NOMO-1 treated with dmso at 0.1 percent for 144 hours (cell line): Measurements from ENCODE around the gene MAP3K8.

Source experiments
- DNase-seq: peaks from one replicate; lab custom pipeline; 2025; ENCODE audit not compliant: unreplicated experiment; lab: John Stamatoyannopoulos, UW

The MAP3K8 gene

GRCh38 chr10:30433730-30434272 is at the start of gene MAP3K8:
Gene MAP3K8 (plus strand): TSS chr10:30434184. CDS start chr10:30438939, 4,755 bp downstream.
- peak; percentile 96 for DNase-seq

GRCh38 chr10:30384701-30385201 is 49.2 kb upstream of the MAP3K8 start:
- DNase-seq, result no peak

- DNase-seq, result peak; percentile 39
Measured at GRCh38 chr10:30386801-30387588, 47.0 kb upstream of the MAP3K8 start.

GRCh38 chr10:30387646-30388243 is 46.2 kb upstream of the MAP3K8 start:
- DNase-seq, result no peak

GRCh38 chr10:30389543-30389942 is 44.4 kb upstream of the MAP3K8 start:
- DNase-seq, result no peak

GRCh38 chr10:30390207-30390606 is 43.8 kb upstream of the MAP3K8 start:
- no peak for DNase-seq

- DNase-seq, result no peak
Measured at GRCh38 chr10:30391266-30391665, 42.7 kb upstream of the MAP3K8 start.

GRCh38 chr10:30392564-30392990 is 41.4 kb upstream of the MAP3K8 start:
- DNase-seq, result peak; percentile 48

GRCh38 chr10:30396293-30396692 is 37.7 kb upstream of the MAP3K8 start:
- peak; percentile 71 for DNase-seq

- DNase-seq, result no peak
Measured at GRCh38 chr10:30396698-30397097, 37.3 kb upstream of the MAP3K8 start.

GRCh38 chr10:30398193-30398592 is 35.8 kb upstream of the MAP3K8 start:
- DNase-seq, result no peak

GRCh38 chr10:30398788-30399187 is 35.2 kb upstream of the MAP3K8 start:
- no peak for DNase-seq

GRCh38 chr10:30403494-30403893 is 30.5 kb upstream of the MAP3K8 start:
- DNase-seq, result no peak

GRCh38 chr10:30404540-30404939 is 29.4 kb upstream of the MAP3K8 start:
- no peak for DNase-seq

GRCh38 chr10:30411263-30411662 is 22.7 kb upstream of the MAP3K8 start:
- no peak for DNase-seq

GRCh38 chr10:30412901-30413300 is 21.1 kb upstream of the MAP3K8 start:
- DNase-seq, result no peak

- DNase-seq, result peak; percentile 39
Measured at GRCh38 chr10:30413996-30414576, 19.9 kb upstream of the MAP3K8 start.

- DNase-seq, result no peak
Measured at GRCh38 chr10:30415593-30415992, 18.4 kb upstream of the MAP3K8 start.

- DNase-seq, result no peak
Measured at GRCh38 chr10:30417301-30417700, 16.7 kb upstream of the MAP3K8 start.

- no peak for DNase-seq
Measured at GRCh38 chr10:30420266-30420665, 13.7 kb upstream of the MAP3K8 start.

GRCh38 chr10:30420766-30421165 is 13.2 kb upstream of the MAP3K8 start:
- no peak for DNase-seq
